K562 treated with DMSO at 1 percent for 24 hours (cell line): ENCODE measurements around the gene ZIC1. TPM values are rescaled to one million over a fixed set of nuclear protein-coding genes. Genes with fewer than 3 reads are reported as not detected.

Source experiments
- total RNA-seq: library from RNA; unstranded; fragments of 300-600 nt; gene quantifications from 2 replicates; pipeline ENCODE4 v1.2.3, GENCODE V29; 2022; ENCODE audit warnings: low read depth; ENCODE audit not compliant: insufficient read depth

Gene ZIC1
- 0.39 and 1.8 TPM in 2 replicates for total RNA-seq

GRCh38 chr3:147409143-147410115 lies at the start of gene ZIC1:
Gene ZIC1 (plus strand): TSS chr3:147409365. CDS start chr3:147410113, 748 bp downstream.

DNA sequence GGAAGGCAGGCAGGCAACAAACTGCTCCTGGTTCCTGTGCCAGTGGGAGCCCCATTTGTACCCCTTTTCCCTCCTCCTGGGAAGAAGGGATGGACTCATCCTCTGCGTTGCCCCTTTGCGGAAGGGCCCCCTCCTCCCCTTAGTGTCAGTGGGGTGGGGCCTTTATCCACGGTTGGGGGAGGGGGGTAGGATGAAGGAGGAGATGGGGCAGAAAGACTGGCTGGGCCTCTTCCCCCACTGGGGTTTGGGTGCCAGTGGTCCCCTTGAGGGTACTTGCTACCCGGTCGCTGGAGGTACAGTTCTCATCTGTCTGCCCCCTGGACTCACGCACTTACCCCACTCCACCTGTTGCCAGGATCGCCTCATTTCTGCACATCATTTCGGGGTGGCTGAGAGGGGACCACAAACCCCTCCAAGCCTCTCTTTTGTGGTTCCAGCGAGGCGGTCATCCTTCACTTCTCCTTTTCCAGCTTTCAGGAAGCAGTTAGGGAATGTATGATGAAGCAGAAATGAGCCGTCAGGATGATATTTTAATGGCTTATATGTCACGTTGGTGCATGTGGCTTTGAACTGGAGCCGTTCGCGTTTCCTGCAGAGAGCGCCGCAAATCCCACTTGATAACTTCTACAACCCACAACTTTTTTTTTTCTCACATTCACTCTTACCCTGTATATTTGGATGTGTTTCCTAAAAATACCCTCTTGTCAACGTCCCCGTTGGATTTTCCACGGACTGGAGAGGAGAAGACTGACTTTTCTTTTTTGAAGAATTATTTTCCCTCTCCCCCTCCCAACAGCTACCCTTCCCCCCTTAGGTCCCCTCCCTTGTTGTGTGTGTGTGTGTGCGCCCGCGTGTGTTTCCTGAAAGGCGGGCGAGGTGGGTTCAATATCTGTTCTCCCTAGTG lies 2.9 kb upstream of the ZIC1 start, which contains the start of gene ZIC4:
TSS of gene ZIC4 (minus strand) at position 516 of the 904 bp plus-strand sequence. CDS start 3,746 bp downstream, outside the sequence.

Other genes with a start within 250 kb of the ZIC1 start
- gene ZIC4, start 2.8 kb upstream of the ZIC1 start, total RNA-seq, result not detected in 2 replicates